Glomerular visceral epithelial cell (primary cell): ENCODE measurements around the gene CELF6.
"Not testable (repeated sequence)": the region's sequence is repeated elsewhere in the genome, so short reads cannot be mapped to it uniquely, and the experiment has no call there.

Experiments used
- DNase-seq: peaks from one replicate; pipeline ENCODE4 v3.0.0-alpha.2; 2016; ENCODE audit errors: extremely low spot score

The CELF6 gene

GRCh38 chr15:72315706-72316370, 4.1 kb downstream of the CELF6 start:
- no peak for DNase-seq

- DNase-seq: no peak
Observed at GRCh38 chr15:72313881-72314280, 6.1 kb downstream of the CELF6 start.

GRCh38 chr15:72313448-72313840, 6.5 kb downstream of the CELF6 start:
- no peak for DNase-seq

GRCh38 chr15:72312605-72313447, 7.1 kb downstream of the CELF6 start:
- DNase-seq: peak; percentile 69

GRCh38 chr15:72307026-72307425, 12.9 kb downstream of the CELF6 start:
- DNase-seq: no peak

GRCh38 chr15:72306211-72306785, 13.7 kb downstream of the CELF6 start:
- no peak for DNase-seq

GRCh38 chr15:72304596-72304995, 15.4 kb downstream of the CELF6 start:
- no peak for DNase-seq

- DNase-seq: no peak
Observed at GRCh38 chr15:72302955-72303354, 17.0 kb downstream of the CELF6 start.

GRCh38 chr15:72289597-72290325, 30.2 kb downstream of the CELF6 start:
- DNase-seq: no peak

GRCh38 chr15:72288796-72289596, 31.0 kb downstream of the CELF6 start:
- DNase-seq: no peak

- peak; percentile 29 for DNase-seq
Observed at GRCh38 chr15:72285927-72286516, 33.9 kb downstream of the CELF6 start.

- DNase-seq: no peak
Observed at GRCh38 chr15:72285402-72285801, 34.6 kb downstream of the CELF6 start.

- no peak for DNase-seq
Observed at GRCh38 chr15:72284781-72285180, 35.2 kb downstream of the CELF6 start.

GRCh38 chr15:72281713-72282112, 38.2 kb downstream of the CELF6 start:
- peak; percentile 55 for DNase-seq

- no peak for DNase-seq
Observed at GRCh38 chr15:72280751-72281150, 39.2 kb downstream of the CELF6 start.

- DNase-seq: no peak
Observed at GRCh38 chr15:72278737-72279136, 41.2 kb downstream of the CELF6 start.

GRCh38 chr15:72276326-72276700, 43.6 kb downstream of the CELF6 start:
- DNase-seq: no peak

- DNase-seq: not testable (repeated sequence)
Observed at GRCh38 chr15:72275635-72276325, 44.2 kb downstream of the CELF6 start.

- DNase-seq: no peak
Observed at GRCh38 chr15:72272997-72273352, 47.0 kb downstream of the CELF6 start.

- DNase-seq: peak; percentile 99
Observed at GRCh38 chr15:72272213-72272996, 47.6 kb downstream of the CELF6 start, which contains the start of gene PARP6. PARP6 (minus strand) TSS chr15:72272554; CDS start chr15:72267477, 5,077 bp downstream.
